Prostate gland (tissue), 2 donors: Measurements from ENCODE around the gene HECW1.

Experiments used
- CTCF ChIP-seq, 4 experiments: fragments of 200-600 bp in 2 of 4; fragments of 450-650 bp in 2 of 4; sonication (generic) in 2 of 4; IDR thresholded peaks; 1 replicate in 3 of 4; 2 replicates in 1 of 4; pipeline ENCODE4 v1.5.1; 2016 to 2019; ENCODE audit warnings: antibody characterized with exemption in 4 of 4, mild to moderate bottlenecking in 2 of 4, moderate library complexity in 2 of 4
- POLR2A ChIP-seq: fragments of 450-650 bp; IDR thresholded peaks from one replicate; pipeline ENCODE4 v1.6.1; 2016; ENCODE audit warnings: antibody characterized with exemption, mild to moderate bottlenecking
- POLR2AphosphoS5 ChIP-seq: sonication (generic); formaldehyde crosslinking; IDR thresholded peaks from one replicate; pipeline ENCODE4 v1.6.1; 2017; ENCODE audit warnings: antibody characterized with exemption

- no peak for TF ChIP-seq CTCF (IDR thresholded peaks at IDR 0.05)
- no peak for TF ChIP-seq POLR2AphosphoS5
- TF ChIP-seq POLR2A = no peak
Observed at GRCh38 chr7:43317075-43317474, 204.6 kb downstream of the HECW1 start.
